ENCODE data around the gene ITPK1. TPM values are rescaled to one million over a fixed set of nuclear protein-coding genes. Genes with fewer than 3 reads are reported as not detected.

Gene ITPK1
- total RNA-seq, 3 donors from 2014 or later, result 27.8 to 91.7 (median 42.9) TPM

DNA sequence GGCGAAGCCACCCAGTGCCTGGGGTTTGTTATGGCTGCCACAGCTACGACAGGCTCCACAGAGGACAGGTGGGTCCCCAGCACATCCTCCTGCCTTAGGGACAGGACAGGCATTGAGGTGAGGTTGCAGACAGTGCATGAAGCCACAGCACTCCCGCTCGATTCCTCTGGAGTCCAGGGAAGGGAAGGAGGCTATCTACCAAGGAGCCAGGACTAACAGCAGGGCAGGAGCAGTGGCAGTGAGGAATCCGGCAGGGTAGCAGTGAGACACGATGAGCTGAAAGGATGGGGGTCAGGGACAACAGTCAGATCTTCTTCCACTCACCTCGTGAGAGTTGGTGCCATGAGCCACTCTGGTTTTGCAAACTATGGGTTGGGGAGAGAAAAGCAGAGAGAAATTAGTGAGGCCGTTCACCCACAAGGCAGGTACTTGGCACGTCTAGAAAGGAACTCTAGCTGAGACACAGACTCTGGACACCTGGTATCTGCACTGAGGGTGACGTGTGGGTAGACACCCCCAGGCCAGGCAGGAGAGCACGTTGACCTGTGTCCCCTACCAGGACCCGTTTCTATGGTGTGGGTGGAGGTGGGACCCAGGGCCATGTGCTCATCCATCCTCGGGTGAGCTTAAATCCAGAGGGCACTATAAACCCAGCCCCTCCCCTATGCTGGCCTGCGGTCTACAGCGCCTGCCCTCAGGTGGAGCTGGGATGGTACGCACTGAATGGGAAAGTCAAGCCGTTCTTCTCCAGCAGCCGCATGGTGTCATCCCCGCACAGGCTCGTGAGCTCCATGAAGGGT is 153.5 kb downstream of the ITPK1 start:
- DNase-seq (ENCODE audit: low spot score in 2 of 2), result no peak
- no peak overlapping the region for H3K27ac ChIP-seq
- H3K36me3 ChIP-seq, result no peaks in the 10 kb centered on the region
- H3K9me3 ChIP-seq, result no peaks in the 10 kb centered on the region
- H3K27me3 ChIP-seq, result no peaks in the 10 kb centered on the region
- H3K4me3 ChIP-seq, result no peak overlapping the region
- TF ChIP-seq CTCF (IDR thresholded peaks at IDR 0.05), result no peak
- H3K4me1 ChIP-seq, result no peaks in the 10 kb centered on the region
- intact Hi-C loops (cut with DNase I; ENCODE audit: low total_unique reads), result no loop called here

- H3K27me3 ChIP-seq, result no peaks in the 10 kb centered on the region
- intact Hi-C loops (cut with DNase I; ENCODE audit: low total_unique reads), result no loop called here
- TF ChIP-seq POLR2AphosphoS5 (IDR thresholded peaks at IDR 0.05) (no peak), POLR2A (IDR thresholded peaks at IDR 0.05) (no peak), CTCF (IDR thresholded peaks at IDR 0.05) (no peak)
Measured at GRCh38 chr14:92961567-92961855, 154.2 kb downstream of the ITPK1 start.

GRCh38 chr14:92960706-92961566 is 154.8 kb downstream of the ITPK1 start:
- no peak for DNase-seq (ENCODE audit: low spot score in 2 of 2)
- H3K4me1 ChIP-seq, result no peaks in the 10 kb centered on the region
- TF ChIP-seq POLR2AphosphoS5 (IDR thresholded peaks at IDR 0.05) (no peak), POLR2A (IDR thresholded peaks at IDR 0.05) (no peak), CTCF (IDR thresholded peaks at IDR 0.05) (no peak)
- intact Hi-C loops (cut with DNase I; ENCODE audit: low total_unique reads), result no loop called here
- H3K4me3 ChIP-seq, result no peak overlapping the region
- H3K36me3 ChIP-seq, result no peaks in the 10 kb centered on the region
- H3K27me3 ChIP-seq, result no peaks in the 10 kb centered on the region
- H3K27ac ChIP-seq, result no peak overlapping the region
- H3K9me3 ChIP-seq, result no peaks in the 10 kb centered on the region

More at GRCh38 chr14:92961567-92961855, 154.2 kb downstream of the ITPK1 start:
- Histone ChIP-seq H3K4me3 (no peak overlapping the region), H3K36me3 (no peaks in the 10 kb centered on the region), H3K4me1 (no peaks in the 10 kb centered on the region), H3K9me3 (no peaks in the 10 kb centered on the region), H3K27ac (no peak overlapping the region)
- DNase-seq (ENCODE audit: low spot score in 2 of 2), result no peak

- TF ChIP-seq CTCF (IDR thresholded peaks at IDR 0.05) (no peak), POLR2AphosphoS5 (IDR thresholded peaks at IDR 0.05) (no peak), POLR2A (IDR thresholded peaks at IDR 0.05) (no peak)
- Histone ChIP-seq H3K4me1 (no peaks in the 10 kb centered on the region), H3K27me3 (no peaks in the 10 kb centered on the region), H3K4me3 (no peak overlapping the region), H3K27ac (no peak overlapping the region), H3K36me3 (no peaks in the 10 kb centered on the region), H3K9me3 (no peaks in the 10 kb centered on the region)
- DNase-seq (ENCODE audit: low spot score in 2 of 2), result no peak
- intact Hi-C loops (cut with DNase I; ENCODE audit: low total_unique reads), result loop anchor here (10.0 kb wide), 2 partner anchors 75 to 155 kb away; partner anchors contain the start of gene ITPK1
Measured at GRCh38 chr14:92959761-92960680, 155.7 kb downstream of the ITPK1 start.

Data from breast epithelium (tissue), 4 donors.